ENCODE results near the gene PTCHD1. TPM values are rescaled to one million over a fixed set of nuclear protein-coding genes. Genes with fewer than 3 reads are reported as not detected.

PTCHD1 gene
- total and polyA plus RNA-seq, 10 donors = 0.07 to 0.89 (median 0.42) TPM

DNA sequence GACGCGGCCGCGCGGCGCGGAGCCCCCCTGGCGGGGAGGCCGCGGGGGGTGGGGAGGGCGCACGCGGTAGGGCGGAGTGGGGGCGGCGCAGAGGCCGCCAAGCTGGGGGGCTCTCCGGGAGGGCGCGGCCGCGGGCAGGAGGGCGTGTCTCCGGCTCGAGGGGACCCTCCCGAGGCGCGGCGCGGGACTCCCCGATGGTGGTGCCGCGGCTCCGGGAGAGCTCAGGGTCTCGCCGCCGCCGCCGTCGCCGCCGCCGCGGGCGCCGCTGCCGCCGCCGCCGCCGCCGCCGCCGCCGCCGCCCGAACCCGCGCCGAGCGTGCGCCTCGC lies 165 bp upstream of the PTCHD1 start:
- Histone ChIP-seq H3K9me3 (no peaks in the 10 kb centered on the region), H3K4me1 (peaks cover 0 to 32% (median 15%) of the 10 kb centered on the region in 6 donors), H3K27me3 (replicated peaks in 1 of 7) (peaks cover 0 to 88% (median 42%) of the 10 kb centered on the region in 7 donors), H3K36me3 (no peaks in the 10 kb centered on the region), H3K4me3 (peak overlapping the region in 4 of 8 donors; percentile 10 to 56 (median 20)), H3K27ac (no peak overlapping the region)
- TF ChIP-seq POLR2A (IDR thresholded peaks at IDR 0.05) = no peak
- TF ChIP-seq POLR2AphosphoS5 (IDR thresholded peaks at IDR 0.05) = no peak
- TF ChIP-seq, protein P1, sequence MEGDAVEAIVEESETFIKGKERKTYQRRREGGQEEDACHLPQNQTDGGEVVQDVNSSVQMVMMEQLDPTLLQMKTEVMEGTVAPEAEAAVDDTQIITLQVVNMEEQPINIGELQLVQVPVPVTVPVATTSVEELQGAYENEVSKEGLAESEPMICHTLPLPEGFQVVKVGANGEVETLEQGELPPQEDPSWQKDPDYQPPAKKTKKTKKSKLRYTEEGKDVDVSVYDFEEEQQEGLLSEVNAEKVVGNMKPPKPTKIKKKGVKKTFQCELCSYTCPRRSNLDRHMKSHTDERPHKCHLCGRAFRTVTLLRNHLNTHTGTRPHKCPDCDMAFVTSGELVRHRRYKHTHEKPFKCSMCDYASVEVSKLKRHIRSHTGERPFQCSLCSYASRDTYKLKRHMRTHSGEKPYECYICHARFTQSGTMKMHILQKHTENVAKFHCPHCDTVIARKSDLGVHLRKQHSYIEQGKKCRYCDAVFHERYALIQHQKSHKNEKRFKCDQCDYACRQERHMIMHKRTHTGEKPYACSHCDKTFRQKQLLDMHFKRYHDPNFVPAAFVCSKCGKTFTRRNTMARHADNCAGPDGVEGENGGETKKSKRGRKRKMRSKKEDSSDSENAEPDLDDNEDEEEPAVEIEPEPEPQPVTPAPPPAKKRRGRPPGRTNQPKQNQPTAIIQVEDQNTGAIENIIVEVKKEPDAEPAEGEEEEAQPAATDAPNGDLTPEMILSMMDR (IDR thresholded peaks at IDR 0.05 in 8 of 11, conservative IDR thresholded peaks at IDR 0.05 in 3 of 11) = no peak
- DNase-seq = no peak
- intact Hi-C loops (cut with DNase I; ENCODE audit: low total_unique reads) = no loop called here
- WGBS, 5 donors = 2 to 39% (median 26%) methylated on average over 25 to 62 of the region's 63 CpGs; no CpG with 5 or more reads in 2 of the 5 donors

DNA sequence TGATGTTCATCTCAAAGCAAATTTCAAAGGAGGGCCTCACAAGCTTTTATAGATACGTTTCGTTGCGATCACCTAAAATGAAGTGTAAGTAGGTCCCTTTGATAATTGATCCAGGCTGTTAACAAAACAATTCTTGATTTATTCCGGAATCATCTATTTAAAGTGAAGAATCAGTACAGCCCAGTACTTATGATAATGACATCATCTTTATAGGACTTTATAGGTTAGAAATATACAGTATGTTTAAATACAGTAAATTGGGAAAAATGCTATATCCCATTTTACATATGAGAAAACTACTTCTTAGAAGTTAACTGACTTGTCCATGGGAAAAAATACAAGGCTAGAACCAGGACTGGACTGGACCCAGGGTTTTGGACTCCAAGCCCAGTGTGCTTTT lies 3.7 kb downstream of the PTCHD1 start:
- intact Hi-C loops (cut with DNase I; ENCODE audit: low total_unique reads) = no loop called here

DNA sequence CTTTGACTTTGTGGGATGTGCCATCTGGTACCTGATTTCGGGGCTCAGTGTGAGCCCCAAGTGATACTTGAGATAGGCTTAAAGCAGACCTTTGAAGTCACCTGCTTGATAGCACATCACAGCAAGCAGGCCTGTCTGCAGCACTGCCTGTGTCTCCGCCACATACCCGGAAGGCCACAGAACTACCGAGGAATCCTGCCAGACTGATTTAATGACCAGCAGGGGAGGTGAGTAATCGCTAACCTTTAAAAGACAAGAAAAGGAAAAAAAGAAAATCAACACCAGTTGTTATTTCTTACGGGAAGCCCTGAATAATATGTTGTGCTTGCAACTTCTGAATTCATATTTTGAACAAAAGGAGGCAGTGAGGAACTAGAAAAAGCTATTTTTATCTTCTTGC lies 6.8 kb downstream of the PTCHD1 start:
- no peak for TF ChIP-seq POLR2AphosphoS5 (IDR thresholded peaks at IDR 0.05)
- TF ChIP-seq POLR2A (IDR thresholded peaks at IDR 0.05) = no peak
- TF ChIP-seq, protein P1 (IDR thresholded peaks at IDR 0.05 in 8 of 11, conservative IDR thresholded peaks at IDR 0.05 in 3 of 11) = no peak
- intact Hi-C loops (cut with DNase I; ENCODE audit: low total_unique reads) = no loop called here
- Histone ChIP-seq H3K4me1 (no peaks in the 10 kb centered on the region), H3K4me3 (no peak overlapping the region), H3K27ac (no peak overlapping the region), H3K36me3 (no peaks in the 10 kb centered on the region), H3K9me3 (no peaks in the 10 kb centered on the region), H3K27me3 (replicated peaks in 1 of 7) (peaks cover 0 to 61% (median 0%) of the 10 kb centered on the region in 7 donors)
- DNase-seq = no peak
- WGBS, 5 donors = 52 to 72% (median 58%) methylated on average over 6 of the region's 6 CpGs

More for the DNA sequence above, 3.7 kb downstream of the PTCHD1 start:
- no peak overlapping the region for H3K4me3 ChIP-seq
- H3K27ac ChIP-seq = no peak overlapping the region
- TF ChIP-seq POLR2A (IDR thresholded peaks at IDR 0.05) = no peak
- TF ChIP-seq POLR2AphosphoS5 (IDR thresholded peaks at IDR 0.05) = no peak
- TF ChIP-seq, protein P1 (IDR thresholded peaks at IDR 0.05 in 8 of 11, conservative IDR thresholded peaks at IDR 0.05 in 3 of 11) = no peak
- no peaks in the 10 kb centered on the region for H3K36me3 ChIP-seq
- peaks cover 0 to 17% (median 8%) of the 10 kb centered on the region in 6 donors for H3K4me1 ChIP-seq
- DNase-seq = no peak
- H3K27me3 ChIP-seq (replicated peaks in 1 of 7) = peaks cover 0 to 66% (median 19%) of the 10 kb centered on the region in 7 donors
- H3K9me3 ChIP-seq = no peaks in the 10 kb centered on the region
- WGBS, 5 donors = 79 to 99% (median 90%) methylated on average over 4 of the region's 4 CpGs

DNA sequence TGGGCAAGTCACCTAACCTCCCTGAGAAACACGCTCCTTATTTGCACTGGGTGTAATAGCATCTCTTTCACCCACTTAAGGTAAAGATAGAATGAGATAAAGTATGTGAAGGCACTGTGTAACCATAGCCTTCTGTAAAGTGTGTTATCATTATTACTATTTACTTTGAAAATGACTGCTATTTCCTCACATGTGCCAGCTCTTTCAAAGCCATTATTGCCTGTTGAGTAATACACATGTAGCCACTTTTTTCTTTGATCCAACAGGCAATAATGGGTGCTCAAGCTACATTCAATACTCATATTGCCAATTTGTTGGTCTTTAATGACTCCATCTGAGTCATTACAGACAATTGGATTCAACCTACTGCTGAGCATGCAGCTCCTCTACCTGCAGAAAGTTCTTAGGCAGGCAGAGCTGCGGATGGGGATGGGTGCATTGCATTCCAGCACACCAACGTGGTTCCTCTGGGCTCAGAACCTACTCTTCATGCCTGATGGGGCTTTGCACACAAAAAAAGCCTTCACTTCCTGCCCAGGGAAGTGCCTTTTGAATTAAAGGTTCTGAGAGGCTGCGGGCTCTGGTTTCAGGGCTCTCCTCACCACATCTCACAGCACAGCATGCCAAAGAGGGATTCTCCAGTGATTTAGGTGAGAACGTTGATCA lies 9.7 kb downstream of the PTCHD1 start:
- Histone ChIP-seq H3K4me1 (no peaks in the 10 kb centered on the region), H3K27ac (no peak overlapping the region), H3K27me3 (replicated peaks in 1 of 7) (peaks cover 0 to 41% (median 0%) of the 10 kb centered on the region in 7 donors), H3K36me3 (no peaks in the 10 kb centered on the region), H3K9me3 (no peaks in the 10 kb centered on the region), H3K4me3 (no peak overlapping the region)
- intact Hi-C loops (cut with DNase I; ENCODE audit: low total_unique reads) = no loop called here
- no peak for TF ChIP-seq POLR2A (IDR thresholded peaks at IDR 0.05)
- no peak for TF ChIP-seq POLR2AphosphoS5 (IDR thresholded peaks at IDR 0.05)
- TF ChIP-seq, protein P1 (IDR thresholded peaks at IDR 0.05 in 8 of 11, conservative IDR thresholded peaks at IDR 0.05 in 3 of 11) = no peak
- no peak for DNase-seq
- WGBS, 5 donors = 50 to 73% (median 67%) methylated on average over 3 to 5 of the region's 5 CpGs
